HUES64 (cell line): ENCODE data around the gene CALM1.

Experiments
- H3K27ac ChIP-seq: 2 replicates; pipeline ENCODE4 v1.7.0; 2013; ENCODE audit warnings: low read depth, low read length, inconsistent platforms
- H3K27me3 ChIP-seq: 2 replicates; pipeline ENCODE4 v1.6.1; 2013; ENCODE audit warnings: mild to moderate bottlenecking, low read length; ENCODE audit not compliant: insufficient read depth
- H3K36me3 ChIP-seq: 2 replicates; pipeline ENCODE4 v1.6.1; 2013; ENCODE audit warnings: mild to moderate bottlenecking, low read length; ENCODE audit not compliant: insufficient read depth
- H3K4me1 ChIP-seq: 2 replicates; pipeline ENCODE4 v1.6.1; 2013; ENCODE audit warnings: mild to moderate bottlenecking, low read length, moderate library complexity; ENCODE audit not compliant: insufficient read depth
- H3K4me3 ChIP-seq: 2 replicates; pipeline ENCODE4 v1.5.1; 2013; ENCODE audit warnings: mild to moderate bottlenecking, low read length, moderate library complexity
- H3K9ac ChIP-seq: 2 replicates; pipeline ENCODE4 v1.6.1; 2013; ENCODE audit warnings: mild to moderate bottlenecking, low read depth, low read length
- H3K9me3 ChIP-seq: 2 replicates; pipeline ENCODE4 v1.6.1; 2013; ENCODE audit warnings: low read depth, low read length; ENCODE audit not compliant: insufficient read depth
- WGBS: fragments of 150-250, 120-280 bp; methylation state at CpG from one replicate; pipeline ENCODE4 v1.1.7; 2013; ENCODE audit warnings: missing lambda C conversion rate; 5-methylcytosine and 5-hydroxymethylcytosine counted together

CALM1 gene

GRCh38 chr14:90416720-90417119, 19.9 kb downstream of the CALM1 start:
- H3K36me3 ChIP-seq = no peaks in the 10 kb centered on the region
- no peaks in the 10 kb centered on the region for H3K27me3 ChIP-seq
- no peak overlapping the region for H3K4me3 ChIP-seq
- no peaks in the 10 kb centered on the region for H3K4me1 ChIP-seq
- no peak overlapping the region for H3K27ac ChIP-seq
- no peak overlapping the region for H3K9ac ChIP-seq
- WGBS = 68% methylated on average over 7 of the region's 7 CpGs
- no peaks in the 10 kb centered on the region for H3K9me3 ChIP-seq

GRCh38 chr14:90418053-90418452, 21.2 kb downstream of the CALM1 start:
- H3K27ac ChIP-seq = no peak overlapping the region
- no peak overlapping the region for H3K4me3 ChIP-seq
- no peaks in the 10 kb centered on the region for H3K9me3 ChIP-seq
- H3K4me1 ChIP-seq = no peaks in the 10 kb centered on the region
- no peak overlapping the region for H3K9ac ChIP-seq
- no peaks in the 10 kb centered on the region for H3K36me3 ChIP-seq
- WGBS = 96% methylated on average over 1 of the region's 2 CpGs
- H3K27me3 ChIP-seq = no peaks in the 10 kb centered on the region

GRCh38 chr14:90419200-90419599, 22.4 kb downstream of the CALM1 start:
- Histone ChIP-seq H3K4me3 (no peak overlapping the region), H3K36me3 (no peaks in the 10 kb centered on the region), H3K9ac (no peak overlapping the region), H3K9me3 (no peaks in the 10 kb centered on the region), H3K27ac (no peak overlapping the region), H3K4me1 (peaks cover 3% of the 10 kb centered on the region; the same call in 1 of the 2 replicates), H3K27me3 (no peaks in the 10 kb centered on the region)
- 94% methylated on average over 12 of the region's 12 CpGs for WGBS

GRCh38 chr14:90421001-90421631, 24.3 kb downstream of the CALM1 start:
- H3K9me3 ChIP-seq = no peaks in the 10 kb centered on the region
- H3K27ac ChIP-seq = no peak overlapping the region
- WGBS = 88% methylated on average over 7 of the region's 7 CpGs
- no peaks in the 10 kb centered on the region for H3K36me3 ChIP-seq
- no peak overlapping the region for H3K4me3 ChIP-seq
- H3K4me1 ChIP-seq = peaks cover 12% of the 10 kb centered on the region; the same call in 1 of the 2 replicates
- no peak overlapping the region for H3K9ac ChIP-seq
- no peaks in the 10 kb centered on the region for H3K27me3 ChIP-seq

GRCh38 chr14:90421632-90422020, 24.8 kb downstream of the CALM1 start:
- Histone ChIP-seq H3K27me3 (no peaks in the 10 kb centered on the region), H3K4me1 (peaks cover 12% of the 10 kb centered on the region; the same call in 1 of the 2 replicates), H3K9me3 (no peaks in the 10 kb centered on the region), H3K27ac (no peak overlapping the region), H3K36me3 (no peaks in the 10 kb centered on the region), H3K9ac (no peak overlapping the region), H3K4me3 (no peak overlapping the region)
- 93% methylated on average over 3 of the region's 3 CpGs for WGBS

GRCh38 chr14:90423166-90423565, 26.3 kb downstream of the CALM1 start:
- H3K4me3 ChIP-seq = no peak overlapping the region
- no peaks in the 10 kb centered on the region for H3K36me3 ChIP-seq
- H3K9ac ChIP-seq = no peak overlapping the region
- 93% methylated on average over 13 of the region's 13 CpGs for WGBS
- H3K27ac ChIP-seq = no peak overlapping the region
- no peaks in the 10 kb centered on the region for H3K27me3 ChIP-seq
- H3K4me1 ChIP-seq = peaks cover 12% of the 10 kb centered on the region; the same call in 1 of the 2 replicates
- H3K9me3 ChIP-seq = no peaks in the 10 kb centered on the region

DNA sequence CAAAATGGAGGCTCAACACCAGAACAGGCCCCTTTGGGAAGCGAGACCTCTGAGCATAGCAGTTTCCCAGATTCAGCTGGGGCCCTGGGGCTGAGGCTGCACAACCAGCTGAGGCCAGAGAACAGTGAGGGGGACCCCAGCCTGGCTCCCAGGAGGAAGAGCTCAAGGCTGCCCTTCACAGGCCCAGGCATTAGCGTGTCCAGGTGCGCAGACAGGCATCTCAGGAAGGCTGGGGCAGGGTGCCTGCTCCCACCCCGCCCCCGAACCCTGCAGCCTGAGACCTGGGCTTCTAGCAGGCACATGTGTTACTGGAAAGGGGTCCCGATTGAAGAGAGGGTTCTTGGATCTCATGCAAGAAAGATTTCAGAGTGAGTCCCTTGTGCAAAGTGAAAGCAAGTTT, 27.2 kb downstream of the CALM1 start:
- WGBS = 87% methylated on average over 6 of the region's 6 CpGs
- no peaks in the 10 kb centered on the region for H3K36me3 ChIP-seq
- H3K27ac ChIP-seq = no peak overlapping the region
- no peaks in the 10 kb centered on the region for H3K27me3 ChIP-seq
- H3K9ac ChIP-seq = no peak overlapping the region
- peaks cover 12% of the 10 kb centered on the region; the same call in 1 of the 2 replicates for H3K4me1 ChIP-seq
- H3K9me3 ChIP-seq = 0 out of 2 replicates have a peak, but pooled peaks cover under 1% of the 10 kb centered on the region
- no peak overlapping the region for H3K4me3 ChIP-seq

GRCh38 chr14:90424686-90425372, 28.0 kb downstream of the CALM1 start:
- H3K36me3 ChIP-seq = no peaks in the 10 kb centered on the region
- H3K4me1 ChIP-seq = peaks cover 12% of the 10 kb centered on the region; the same call in 1 of the 2 replicates
- H3K4me3 ChIP-seq = no peak overlapping the region
- H3K27me3 ChIP-seq = no peaks in the 10 kb centered on the region
- WGBS = 82% methylated on average over 15 of the region's 17 CpGs
- no peak overlapping the region for H3K9ac ChIP-seq
- H3K27ac ChIP-seq = no peak overlapping the region
- 0 out of 2 replicates have a peak, but pooled peaks cover 3% of the 10 kb centered on the region for H3K9me3 ChIP-seq

GRCh38 chr14:90425373-90425879, 28.6 kb downstream of the CALM1 start:
- Histone ChIP-seq H3K9me3 (0 out of 2 replicates have a peak, but pooled peaks cover 3% of the 10 kb centered on the region), H3K4me1 (peaks cover 12% of the 10 kb centered on the region; the same call in 1 of the 2 replicates), H3K27ac (no peak overlapping the region), H3K4me3 (no peak overlapping the region), H3K9ac (no peak overlapping the region), H3K36me3 (no peaks in the 10 kb centered on the region), H3K27me3 (no peaks in the 10 kb centered on the region)
- 89% methylated on average over 9 of the region's 9 CpGs for WGBS

DNA sequence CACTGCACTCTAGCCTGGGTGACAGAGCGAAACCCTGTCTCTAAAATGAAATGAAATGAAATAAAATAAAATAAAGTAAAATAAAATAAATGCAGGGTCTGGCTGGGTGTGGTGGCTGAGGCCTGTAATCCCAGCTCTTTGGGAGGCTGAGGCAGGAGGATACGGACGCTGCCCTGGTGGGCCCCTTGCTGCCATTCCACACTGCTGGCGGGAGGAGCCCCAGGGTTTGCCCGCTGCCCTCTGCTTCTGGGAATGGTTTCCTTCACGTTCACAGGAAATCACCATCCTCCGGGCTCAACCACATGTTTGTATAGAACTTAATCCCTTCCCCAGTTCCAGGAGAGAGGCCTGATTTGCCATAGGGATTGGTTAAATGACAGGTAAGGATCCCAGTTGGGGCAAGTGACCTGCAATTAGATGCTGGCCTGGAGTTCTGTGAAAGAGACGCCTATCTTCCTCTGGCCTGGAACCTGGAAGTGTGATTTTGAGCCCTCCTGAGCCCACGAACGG, 29.3 kb downstream of the CALM1 start:
- peaks cover 12% of the 10 kb centered on the region; the same call in 1 of the 2 replicates for H3K4me1 ChIP-seq
- no peak overlapping the region for H3K4me3 ChIP-seq
- no peaks in the 10 kb centered on the region for H3K36me3 ChIP-seq
- 94% methylated on average over 9 of the region's 10 CpGs for WGBS
- H3K27ac ChIP-seq = no peak overlapping the region
- H3K9ac ChIP-seq = no peak overlapping the region
- H3K27me3 ChIP-seq = no peaks in the 10 kb centered on the region
- 0 out of 2 replicates have a peak, but pooled peaks cover 3% of the 10 kb centered on the region for H3K9me3 ChIP-seq

DNA sequence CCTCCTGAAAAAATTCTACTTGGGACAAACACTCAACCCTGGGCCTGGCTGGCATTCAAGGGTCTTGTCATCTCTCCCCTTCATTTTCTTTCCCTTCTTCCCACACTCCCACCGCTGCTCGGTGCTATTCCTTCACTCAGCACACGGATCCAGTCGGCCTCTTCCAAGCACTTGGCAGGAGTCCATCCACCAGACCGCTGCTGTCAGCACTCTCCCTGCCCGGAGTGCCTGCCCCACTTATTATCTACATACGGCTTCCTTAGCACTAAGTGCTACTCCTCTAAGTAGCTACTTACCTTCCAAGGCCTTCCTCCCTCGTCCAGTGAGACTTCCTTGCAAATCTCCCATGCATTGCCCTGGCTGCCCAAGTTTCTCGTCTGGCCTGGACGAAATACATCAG, 29.8 kb downstream of the CALM1 start:
- H3K9ac ChIP-seq = no peak overlapping the region
- 0 out of 2 replicates have a peak, but pooled peaks cover 3% of the 10 kb centered on the region for H3K9me3 ChIP-seq
- WGBS = 88% methylated on average over 10 of the region's 10 CpGs
- peaks cover 12% of the 10 kb centered on the region; the same call in 1 of the 2 replicates for H3K4me1 ChIP-seq
- no peaks in the 10 kb centered on the region for H3K36me3 ChIP-seq
- H3K27me3 ChIP-seq = no peaks in the 10 kb centered on the region
- H3K27ac ChIP-seq = no peak overlapping the region
- no peak overlapping the region for H3K4me3 ChIP-seq
